Measurements from ENCODE around the gene HOXD13.

HOXD13 gene

GRCh38 chr2:176081376-176081836, 11.1 kb upstream of the HOXD13 start:
- no peak for DNase-seq

DNA sequence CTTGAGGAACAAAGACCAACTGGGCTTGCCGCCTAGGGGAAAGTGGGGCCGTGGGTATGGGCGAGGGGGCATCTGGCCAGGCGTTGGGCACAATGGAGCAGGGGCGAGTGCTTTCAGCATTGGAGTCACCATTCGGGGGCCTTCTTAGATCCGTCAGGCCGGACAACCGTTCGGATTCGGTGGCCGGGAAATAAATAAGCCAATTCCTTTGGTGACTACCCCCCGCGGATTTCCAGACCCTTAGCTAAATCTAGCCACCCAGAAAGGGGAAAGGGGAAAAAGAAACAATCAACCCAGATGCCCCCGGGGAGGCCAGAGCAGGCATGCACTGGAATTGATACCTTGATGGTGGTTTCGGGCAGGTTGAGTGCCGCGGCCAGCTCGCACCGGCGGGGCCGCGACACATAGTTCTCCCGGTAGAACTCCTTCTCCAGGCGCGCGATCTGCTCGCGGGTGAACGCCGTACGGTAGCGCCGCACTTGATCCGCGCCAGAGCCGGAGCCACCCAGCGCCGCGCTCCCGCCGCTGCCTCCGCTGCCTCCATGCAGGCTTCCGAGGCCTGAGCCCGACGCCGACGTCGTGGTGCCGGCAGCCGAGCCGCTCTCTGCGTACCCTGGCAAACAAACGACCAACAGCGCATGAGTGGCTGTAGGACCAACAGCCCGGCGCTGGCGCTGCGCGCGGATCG, 10.5 kb upstream of the HOXD13 start:
- no peak for DNase-seq

GRCh38 chr2:176082525-176082823, 10.0 kb upstream of the HOXD13 start:
- no peak for DNase-seq

GRCh38 chr2:176082824-176083751, 9.4 kb upstream of the HOXD13 start:
- no peak for DNase-seq

- no peak for DNase-seq
These were observed 8.7 kb upstream of the HOXD13 start, which contains the start of gene EVX2 for GRCh38 chr2:176083796-176084261. TSS of gene EVX2 (minus strand) at chr2:176083962. CDS start at chr2:176083776, 186 bp downstream.

DNA sequence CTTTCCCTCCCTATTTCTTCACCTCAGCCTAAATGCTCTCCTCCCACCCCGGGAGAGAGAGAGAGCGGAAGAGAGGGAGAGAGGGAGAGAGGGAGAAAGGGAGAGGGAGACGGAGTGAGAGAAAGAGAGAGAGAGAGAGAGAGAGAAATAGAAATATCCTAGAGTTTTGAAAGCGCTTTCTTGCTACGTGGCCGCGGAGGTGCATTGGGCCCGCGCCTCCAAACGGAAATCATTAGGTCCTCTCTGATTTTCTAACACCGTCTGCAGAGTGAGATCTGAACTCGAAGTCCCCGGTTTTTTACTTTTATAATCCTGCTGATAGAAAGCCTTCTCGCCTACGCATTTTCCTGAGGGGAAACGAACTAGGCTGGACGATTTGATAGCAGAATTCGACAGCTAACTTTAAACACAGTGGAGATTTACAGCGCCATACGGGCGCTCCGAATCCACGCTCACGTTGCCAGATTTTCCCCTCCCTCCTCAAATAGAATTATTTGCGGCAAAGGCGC, 7.9 kb upstream of the HOXD13 start:
- DNase-seq, result no peak

GRCh38 chr2:176085120-176085788, 7.3 kb upstream of the HOXD13 start:
- DNase-seq, result no peak

DNA sequence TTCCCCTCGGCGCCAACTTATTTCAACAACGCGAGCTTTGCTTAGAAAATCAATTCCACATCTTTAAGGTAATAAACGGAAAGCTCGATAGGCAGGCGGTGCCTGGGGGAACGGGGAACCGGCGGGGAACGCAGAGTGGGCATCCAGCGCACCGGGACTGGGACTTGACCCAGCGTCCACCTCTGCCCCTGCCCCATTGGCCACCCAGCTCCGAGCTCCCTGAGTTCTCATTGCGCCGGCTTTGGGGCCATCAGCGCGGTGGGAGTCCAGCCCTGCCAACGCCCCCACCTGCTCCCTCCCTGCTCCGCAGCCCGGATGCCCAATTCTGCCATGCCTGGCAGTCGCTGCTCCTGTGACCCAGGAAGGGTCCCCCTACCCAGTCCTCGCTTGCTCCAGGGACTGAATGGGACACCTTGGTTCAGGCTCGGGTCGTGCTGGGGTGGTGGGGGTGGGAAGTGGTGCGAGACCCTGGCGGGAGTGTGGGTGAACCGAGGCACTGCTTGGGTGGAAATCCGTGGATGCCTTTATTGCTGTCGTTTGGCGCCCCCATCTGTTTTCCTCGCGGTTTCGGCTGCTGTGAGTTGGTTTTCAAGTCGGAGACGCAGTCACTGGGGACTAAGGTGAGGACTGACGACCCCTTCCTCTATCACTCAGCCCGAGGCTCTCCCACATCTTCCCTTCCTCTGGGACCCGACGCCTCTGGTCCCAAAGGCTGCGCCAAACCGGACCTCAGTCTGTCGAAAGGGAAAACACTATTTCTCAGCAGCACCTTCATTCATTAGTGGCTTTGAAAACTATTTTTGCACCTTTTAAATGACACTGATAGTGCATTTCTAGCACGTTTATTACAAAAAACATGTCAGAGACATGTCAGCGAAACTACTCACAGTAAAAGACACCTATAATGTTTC, 6.4 kb upstream of the HOXD13 start:
- DNase-seq, result no peak

GRCh38 chr2:176087330-176088047, 5.0 kb upstream of the HOXD13 start:
- DNase-seq, result no peak

GRCh38 chr2:176088048-176088936, 4.2 kb upstream of the HOXD13 start:
- DNase-seq, result no peak

DNA sequence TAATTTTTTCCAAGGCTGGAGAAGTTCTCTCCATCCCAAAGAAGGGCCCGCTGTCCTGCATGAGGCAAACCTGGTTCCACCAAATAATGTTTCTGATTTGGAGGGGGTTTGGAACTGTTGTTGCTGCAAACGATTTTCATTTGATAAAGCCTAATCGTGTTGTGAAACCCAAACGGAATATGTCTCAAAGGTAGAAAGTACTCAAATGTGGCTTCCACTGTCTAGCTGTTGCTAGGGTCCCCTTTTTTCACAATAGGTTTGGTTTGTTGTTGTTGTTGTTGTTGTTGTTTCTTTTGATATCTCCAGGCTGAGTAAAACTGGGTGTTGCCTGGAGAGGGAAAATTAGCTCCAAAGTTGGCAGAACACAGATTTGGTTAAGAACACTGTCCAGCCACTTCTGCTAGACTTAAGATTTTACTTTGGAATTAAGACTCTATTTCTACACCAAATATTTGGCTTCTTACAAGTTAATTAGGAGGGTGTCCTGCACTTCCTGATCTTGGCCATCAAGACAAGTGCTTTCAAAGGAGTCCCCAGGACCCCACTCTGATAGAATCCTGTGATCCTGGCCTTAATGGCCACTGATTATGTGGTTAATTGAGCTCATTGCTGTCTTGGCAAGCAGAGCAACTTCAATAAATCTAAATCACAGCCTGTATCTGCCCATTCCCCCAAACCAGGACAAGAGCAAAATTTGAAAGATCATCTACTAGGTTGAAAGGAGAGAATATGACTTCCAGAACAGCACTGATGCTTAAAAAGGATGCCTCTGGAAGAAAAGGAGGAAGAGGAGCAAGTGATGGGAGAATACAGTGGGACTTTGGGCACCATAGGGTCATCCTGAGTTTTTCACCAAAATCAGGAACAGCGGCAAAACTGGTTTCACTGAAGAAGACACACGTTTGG, 3.3 kb upstream of the HOXD13 start:
- no peak for DNase-seq

DNA sequence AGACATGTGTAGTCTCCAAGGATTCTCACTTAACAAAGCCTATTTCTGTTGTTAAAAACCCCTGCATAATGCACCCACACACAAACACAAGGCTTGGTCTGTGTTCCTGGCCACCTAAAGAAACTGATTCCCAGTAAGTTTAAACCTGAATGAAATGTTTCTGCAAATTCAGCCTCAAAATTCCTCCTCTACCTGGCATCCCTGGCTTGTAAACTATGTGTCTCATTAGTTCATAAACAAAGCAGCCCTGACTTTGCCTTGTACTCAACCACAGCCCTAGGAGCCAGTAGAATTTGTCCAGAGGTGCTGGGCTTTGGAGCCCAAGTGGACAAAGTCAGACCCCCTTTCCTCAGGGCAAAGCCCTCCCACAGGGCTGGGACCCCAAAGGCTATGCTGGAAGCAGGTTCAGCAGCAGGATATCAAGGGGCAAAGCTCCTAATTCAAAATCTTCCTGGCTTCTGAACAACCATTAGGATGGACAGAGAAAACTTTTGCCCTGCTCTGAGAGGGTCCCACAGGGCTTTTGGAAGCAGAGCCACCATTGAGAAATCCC, 2.6 kb upstream of the HOXD13 start:
- DNase-seq, result no peak

DNA sequence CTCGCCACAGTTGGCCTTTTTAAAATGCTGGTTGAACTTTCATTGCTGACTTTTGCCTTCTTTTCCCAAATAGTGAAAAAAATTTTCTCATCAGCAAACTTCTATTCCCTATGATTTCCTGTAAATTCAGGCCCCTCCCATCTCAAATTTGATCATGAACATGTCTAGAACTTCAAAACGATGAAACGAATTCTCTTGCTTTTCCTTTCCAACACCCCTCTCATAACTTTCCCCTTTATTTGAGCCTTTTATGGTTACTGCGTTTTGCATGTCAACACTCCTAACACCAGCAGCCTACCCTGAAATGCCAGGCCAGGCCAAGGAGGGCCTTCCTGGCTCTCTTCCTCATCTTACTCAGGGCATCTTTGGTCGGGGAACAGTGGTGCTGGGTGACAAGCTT, 1.7 kb upstream of the HOXD13 start:
- DNase-seq, result no peak

DNA sequence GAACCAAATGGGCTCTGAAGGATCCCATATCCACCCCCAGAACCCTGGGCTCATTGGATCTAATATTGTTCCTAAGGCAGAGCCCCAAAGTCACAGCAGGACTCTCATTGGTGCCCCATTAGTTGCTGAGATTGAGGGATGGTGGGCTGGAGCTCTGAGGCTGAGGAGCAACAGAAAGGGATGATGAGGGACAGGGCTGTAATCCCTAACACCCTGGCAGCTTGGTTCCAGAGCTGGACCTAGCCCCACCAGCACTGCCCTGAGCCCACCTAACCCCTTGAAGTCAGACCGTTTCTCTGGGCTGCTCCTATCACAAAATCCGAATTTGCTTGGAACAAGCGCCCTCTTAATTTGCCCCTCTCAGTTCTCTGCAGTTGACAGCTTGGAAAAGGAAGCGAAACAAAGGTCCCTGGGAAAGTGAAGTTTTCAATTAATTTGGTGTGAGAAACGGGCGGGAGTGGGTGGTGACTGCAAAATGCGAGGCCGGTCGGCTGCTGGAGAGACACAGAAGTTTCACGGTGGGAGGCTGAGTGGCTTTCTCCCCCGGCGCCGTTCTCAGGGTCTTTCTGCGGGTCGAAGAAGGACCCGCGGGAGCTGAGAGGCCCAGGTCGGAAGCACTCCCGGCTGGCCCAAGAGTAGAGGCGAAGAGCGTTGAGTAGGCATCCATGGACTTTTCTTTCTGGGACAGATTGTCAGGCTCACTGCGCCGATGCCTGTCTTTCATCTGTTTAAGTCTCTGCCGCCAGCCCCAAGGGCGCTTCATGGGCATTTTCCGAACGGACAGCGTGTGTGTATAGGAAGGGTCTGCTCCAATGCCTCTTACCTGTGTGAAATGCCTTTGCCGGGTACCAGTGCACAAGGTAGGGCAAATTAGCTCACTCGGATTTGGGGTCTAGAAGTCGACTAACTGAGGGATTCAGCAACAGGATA, 927 bp upstream of the HOXD13 start:
- DNase-seq, result no peak

DNA sequence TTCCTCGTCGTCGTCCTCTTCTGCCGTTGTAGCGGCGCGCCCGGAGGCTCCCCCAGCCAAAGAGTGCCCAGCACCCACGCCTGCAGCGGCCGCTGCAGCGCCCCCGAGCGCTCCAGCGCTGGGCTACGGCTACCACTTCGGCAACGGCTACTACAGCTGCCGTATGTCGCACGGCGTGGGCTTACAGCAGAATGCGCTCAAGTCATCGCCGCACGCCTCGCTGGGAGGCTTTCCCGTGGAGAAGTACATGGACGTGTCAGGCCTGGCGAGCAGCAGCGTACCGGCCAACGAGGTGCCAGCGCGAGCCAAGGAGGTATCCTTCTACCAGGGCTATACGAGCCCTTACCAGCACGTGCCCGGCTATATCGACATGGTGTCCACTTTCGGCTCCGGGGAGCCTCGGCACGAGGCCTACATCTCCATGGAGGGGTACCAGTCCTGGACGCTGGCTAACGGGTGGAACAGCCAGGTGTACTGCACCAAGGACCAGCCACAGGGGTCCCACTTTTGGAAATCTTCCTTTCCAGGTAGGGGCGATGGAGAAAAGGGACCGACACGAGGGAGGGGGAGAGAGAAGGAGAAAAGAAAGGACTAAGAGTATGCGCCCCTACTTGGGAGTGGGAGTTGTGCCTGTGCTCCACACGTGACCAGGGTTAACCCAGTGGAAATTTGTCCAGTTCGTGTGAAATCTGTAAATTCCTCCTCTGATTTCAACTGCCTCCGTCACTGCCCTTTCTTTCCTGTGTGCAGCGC, 800 bp downstream of the HOXD13 start:
- DNase-seq, result no peak

- DNase-seq, result no peak
These were observed 1.4 kb downstream of the HOXD13 start for GRCh38 chr2:176093898-176094249.

DNA sequence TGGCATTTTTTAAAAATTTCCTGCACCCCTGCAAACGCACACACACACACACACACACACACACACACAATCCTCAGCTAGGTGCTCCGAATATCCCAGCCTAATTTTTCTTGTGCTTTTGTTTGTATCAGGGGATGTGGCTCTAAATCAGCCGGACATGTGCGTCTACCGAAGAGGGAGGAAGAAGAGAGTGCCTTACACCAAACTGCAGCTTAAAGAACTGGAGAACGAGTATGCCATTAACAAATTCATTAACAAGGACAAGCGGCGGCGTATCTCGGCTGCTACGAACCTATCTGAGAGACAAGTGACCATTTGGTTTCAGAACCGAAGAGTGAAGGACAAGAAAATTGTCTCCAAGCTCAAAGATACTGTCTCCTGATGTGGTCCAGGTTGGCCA, 1.8 kb downstream of the HOXD13 start:
- no peak for DNase-seq

Measured in activated naive CD4-positive, alpha-beta T cell (primary cell).